Omental fat pad (tissue), 4 donors: ENCODE measurements around the gene KCNG1. TPM values are rescaled to one million over a fixed set of nuclear protein-coding genes. Genes with fewer than 3 reads are reported as not detected.

ENCODE experiments used
- ATAC-seq: fragments of 150-250 bp; one replicate; pipeline ENCODE4 v1.9.1; 2016; ENCODE audit warnings: mild to moderate bottlenecking, moderate library complexity; ENCODE audit not compliant: low FRiP score
- DNase-seq: peaks from one replicate; pipeline ENCODE4 v3.0.0-alpha.2; 2019; ENCODE audit warnings: low spot score
- CTCF ChIP-seq, 3 donors: fragments of 450-650 bp; IDR thresholded peaks; one replicate each; pipeline ENCODE4 v1.5.1; 2016 to 2017; ENCODE audit warnings: antibody characterized with exemption in 3 of 3, mild to moderate bottlenecking in 3 of 3, moderate library complexity in 2 of 3
- total RNA-seq, 4 donors: library from RNA; depleted of rRNA; stranded (reverse); fragments of >200 nt; gene quantifications; one replicate each; pipeline ENCODE4 v1.1.0, GENCODE V29; 2016

The KCNG1 gene
- total RNA-seq, 4 donors from 2014 or later = 0.19 to 1.4 (median 1.2) TPM; not detected in 1

DNA sequence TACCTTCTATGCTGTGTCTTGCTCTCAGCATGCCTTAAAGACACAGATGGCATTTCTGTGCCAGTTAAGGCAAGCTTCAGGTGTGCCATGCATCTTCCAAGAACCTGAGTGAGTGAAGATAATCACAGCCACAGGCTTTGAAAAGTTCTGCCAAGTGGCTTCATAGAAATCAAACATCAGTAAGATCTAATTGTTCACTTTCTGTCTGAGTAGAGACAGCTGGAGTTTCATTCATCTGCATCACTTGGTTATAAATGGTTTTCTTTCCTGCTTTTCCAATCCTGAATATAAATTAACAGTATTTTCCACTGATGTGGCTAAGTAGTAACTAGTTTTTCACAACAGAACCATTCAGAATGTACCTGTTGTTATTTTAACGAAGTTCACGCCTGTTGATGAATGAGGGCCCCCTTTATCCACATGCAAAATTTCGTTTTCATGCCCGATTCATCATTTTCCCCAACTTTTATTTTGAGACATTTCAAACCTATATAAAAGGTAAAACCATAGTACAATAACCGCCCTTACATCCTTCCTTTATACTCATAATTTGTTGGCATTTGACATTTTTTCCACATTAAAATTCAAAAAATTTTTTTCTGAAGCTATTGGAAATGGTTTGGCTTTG, 38.6 kb upstream of the KCNG1 start:
- no peak for ATAC-seq
- DNase-seq = no peak
- no peak for TF ChIP-seq CTCF (IDR thresholded peaks at IDR 0.05)

DNA sequence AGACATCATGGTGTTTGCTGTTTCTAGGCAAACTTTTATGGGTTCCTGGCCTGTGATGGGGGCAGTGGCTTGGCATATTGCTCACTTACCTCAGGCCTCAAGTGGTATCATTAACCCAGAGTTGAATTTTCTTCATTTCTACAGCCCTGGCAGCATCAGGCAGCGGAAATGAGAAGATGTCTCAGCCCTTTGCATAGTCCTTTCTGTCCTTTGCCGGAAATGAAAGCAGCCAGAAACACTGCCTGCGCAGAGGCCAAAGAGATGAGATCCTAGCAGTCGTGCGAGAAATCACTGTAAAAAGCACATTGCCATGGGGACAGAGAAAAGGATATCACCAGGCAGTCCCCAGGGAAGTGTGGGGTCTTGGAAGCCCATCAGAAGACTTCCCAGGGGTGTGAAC, 37.4 kb upstream of the KCNG1 start:
- DNase-seq (no peak), ATAC-seq (no peak)
- no peak for TF ChIP-seq CTCF (IDR thresholded peaks at IDR 0.05)

DNA sequence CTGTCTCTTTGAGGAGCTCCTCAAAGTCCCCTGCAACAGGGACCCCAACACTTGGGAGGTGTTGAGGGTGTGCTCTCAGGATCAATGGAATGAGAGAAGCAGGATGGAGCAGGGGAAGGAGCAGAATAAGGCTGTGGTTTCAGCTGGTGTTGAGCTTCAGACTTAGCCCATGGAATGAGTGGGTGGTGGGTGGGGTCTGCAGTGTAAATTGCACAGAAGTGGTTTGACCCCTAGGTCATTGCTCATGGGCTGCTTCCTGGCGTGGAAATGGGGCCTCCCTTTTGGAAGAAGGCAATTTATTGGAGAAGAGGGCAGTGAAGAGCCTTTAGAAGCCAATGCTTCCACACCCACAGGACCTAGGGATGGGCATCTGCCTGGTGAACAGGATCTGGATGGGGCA, 37.0 kb upstream of the KCNG1 start:
- ATAC-seq (no peak), DNase-seq (no peak)
- TF ChIP-seq CTCF (IDR thresholded peaks at IDR 0.05) = no peak

DNA sequence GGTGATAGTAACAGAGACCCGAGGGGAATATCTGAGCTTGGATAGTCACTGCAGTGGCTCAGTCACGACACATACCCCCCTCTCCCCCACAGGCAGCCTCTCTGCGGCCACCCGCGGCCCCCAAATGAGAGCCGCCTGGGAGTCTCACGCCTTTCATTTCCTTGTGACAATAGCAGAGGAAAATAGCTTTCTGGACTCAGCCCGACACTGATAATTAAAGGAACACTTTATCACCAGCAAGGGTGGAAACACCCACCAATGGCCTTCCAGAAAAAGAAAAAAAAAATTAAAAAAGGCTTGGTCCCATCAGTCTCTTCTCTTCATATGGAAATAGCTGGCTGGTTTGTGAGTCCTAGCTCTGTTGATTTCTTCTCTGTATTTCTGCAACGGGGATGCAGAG, 35.1 kb upstream of the KCNG1 start:
- no peak for TF ChIP-seq CTCF (IDR thresholded peaks at IDR 0.05)
- DNase-seq (no peak), ATAC-seq (no peak)

- DNase-seq (no peak), ATAC-seq (no peak)
- TF ChIP-seq CTCF (IDR thresholded peaks at IDR 0.05) = no peak
Measured at GRCh38 chr20:51054233-51054632, 31.3 kb upstream of the KCNG1 start.

GRCh38 chr20:51050531-51051075, 27.7 kb upstream of the KCNG1 start:
- DNase-seq (no peak), ATAC-seq (no peak)
- TF ChIP-seq CTCF (IDR thresholded peaks at IDR 0.05) = no peak
